GM12878 (cell line): Measurements from ENCODE around the gene PPP3CB. TPM values are rescaled to one million over a fixed set of nuclear protein-coding genes. Genes with fewer than 3 reads are reported as not detected.

Source experiments
- ATAC-seq: fragments of 200-7000 bp; cut with Tn5 transposase; 3 replicates; pipeline ENCODE4 v1.9.1; 2020; ENCODE audit warnings: mild to moderate bottlenecking, moderate library complexity
- BruUV-seq: library from RNA; stranded (reverse); fragments of 400-500 nt; replicated peaks from 2 replicates; lab custom pipeline; 2021; lab: Mats Ljungman, UMichigan
- CTCF ChIA-PET: fragments of 300-600 bp; sonication (Branson Sonifier 250); formaldehyde crosslinking; extraction: SDS; loops from one replicate; lab custom pipeline; 2021; ENCODE audit warnings: inconsistent platforms; lab: Yijun Ruan, JAX
- POLR2A ChIA-PET: fragments of 350-600 bp; formaldehyde crosslinking; extraction: SDS; loops from one replicate; lab custom pipeline; 2021; ENCODE audit warnings: inconsistent platforms; lab: Charles Lee
- RAD21 ChIA-PET: fragments of 300-600 bp; sonication (Branson Sonifier 250); formaldehyde crosslinking; loops from one replicate; lab custom pipeline; 2023; ENCODE audit warnings: antibody characterized with exemption; ENCODE audit not compliant: unreplicated experiment; lab: Charles Lee
- SMC1A ChIA-PET: fragments of 300-600 bp; sonication (Branson Sonifier 250); formaldehyde crosslinking; loops from one replicate; lab custom pipeline; 2023; ENCODE audit not compliant: unreplicated experiment, uncharacterized antibody; lab: Charles Lee
- DNase-seq: peaks from one replicate; pipeline ENCODE4 v3.0.0-alpha.2; 2011; ENCODE audit warnings: low read depth, low spot score
- FAIRE-seq: peaks from 3 replicates; lab custom pipeline; 2011; peaks lifted over from hg19 to GRCh38; lab: Jason Lieb, UNC
- H2AFZ ChIP-seq: 2 replicates; pipeline ENCODE4 v1.6.0; 2011; ENCODE audit warnings: low read depth, low read length, control low read depth; ENCODE audit not compliant: control insufficient read depth
- H3K27ac ChIP-seq: 2 replicates; pipeline ENCODE4 v1.5.1; 2011; ENCODE audit warnings: control low read depth; ENCODE audit not compliant: control insufficient read depth, insufficient read depth
- H3K27me3 ChIP-seq, 2 experiments: replicated peaks in 1 of 2; 2 replicates each; pipeline versions ENCODE4 v1.6.0 to v1.6.1; 2011; ENCODE audit warnings: low read length in 1 of 2; ENCODE audit not compliant: control insufficient read depth in 2 of 2, insufficient read depth in 2 of 2
- H3K36me3 ChIP-seq, 2 experiments: 2 replicates each; pipeline ENCODE4 v1.5.1; 2011; ENCODE audit warnings: low read length in 1 of 2; ENCODE audit not compliant: control insufficient read depth in 2 of 2, insufficient read depth in 2 of 2
- H3K4me1 ChIP-seq: 2 replicates; pipeline ENCODE4 v1.6.1; 2011; ENCODE audit warnings: mild to moderate bottlenecking, low read length, moderate library complexity, mixed read lengths; ENCODE audit not compliant: control insufficient read depth, insufficient read depth
- H3K4me2 ChIP-seq: 2 replicates; pipeline ENCODE4 v1.6.0; 2011; ENCODE audit warnings: control low read depth; ENCODE audit not compliant: control insufficient read depth, insufficient read depth
- H3K4me3 ChIP-seq: fragments of 200-600 bp; sonication (generic); 2 replicates; pipeline ENCODE4 v1.5.1; 2016
- H3K79me2 ChIP-seq: 2 replicates; pipeline ENCODE4 v1.6.0; 2011; ENCODE audit warnings: low read length; ENCODE audit not compliant: control insufficient read depth, insufficient read depth
- H3K9ac ChIP-seq: 2 replicates; pipeline ENCODE4 v1.8.0; 2011; ENCODE audit warnings: low read length, control low read depth, mixed read lengths; ENCODE audit not compliant: control insufficient read depth, insufficient read depth
- H3K9me3 ChIP-seq: replicated peaks from 3 replicates; pipeline ENCODE4 v1.5.1; 2011; ENCODE audit warnings: mild to moderate bottlenecking, low read length; ENCODE audit not compliant: control insufficient read depth, insufficient read depth
- H4K20me1 ChIP-seq: 2 replicates; pipeline ENCODE4 v1.6.0; 2011; ENCODE audit not compliant: control insufficient read depth, insufficient read depth
- CHD1 ChIP-seq: IDR thresholded peaks from 2 replicates; pipeline ENCODE4 v1.6.1; 2012; ENCODE audit warnings: low read depth, low read length, improper control_type of control experiment
- CHD4 ChIP-seq: fragments of 200-600 bp; sonication (generic); IDR thresholded peaks from 2 replicates; pipeline ENCODE4 v1.6.1; 2016; ENCODE audit warnings: mild to moderate bottlenecking
- MTA2 ChIP-seq: fragments of 450-650 bp; IDR thresholded peaks from 2 replicates; pipeline ENCODE4 v1.6.1; 2016; ENCODE audit warnings: low read depth, mild to moderate bottlenecking, moderate library complexity
- RCOR1 ChIP-seq: conservative IDR thresholded peaks from 2 replicates; pipeline ENCODE4 v1.6.1; 2012; ENCODE audit warnings: low read depth, low read length, improper control_type of control experiment
- SMAD5 ChIP-seq: IDR thresholded peaks from 2 replicates; pipeline ENCODE4 v1.6.1; 2016; ENCODE audit warnings: antibody characterized with exemption, low read depth
- SUZ12 ChIP-seq: fragments of 200-600 bp; sonication (generic); IDR thresholded peaks from one replicate; pipeline ENCODE4 v1.6.1; 2018; ENCODE audit warnings: antibody characterized with exemption, mild to moderate bottlenecking; ENCODE audit not compliant: unreplicated experiment
- TAF1 ChIP-seq: IDR thresholded peaks from 2 replicates; pipeline ENCODE4 v1.6.1; 2011; ENCODE audit warnings: mild to moderate bottlenecking, low read depth, low read length, borderline replicate concordance
- WGBS: methylation state at CpG from one replicate; pipeline ENCODE4 v1.1.6; 2016; ENCODE audit warnings: low lambda C conversion rate; ENCODE audit not compliant: insufficient replicate concordance, insufficient coverage; ENCODE audit errors: missing lambda C conversion rate; 5-methylcytosine and 5-hydroxymethylcytosine counted together
- in situ Hi-C: fragments of 300-500 bp; cut with MboI; formaldehyde crosslinking; loops from 9 replicates; pipeline ENCODE4 v1.14.3; 2018; ENCODE audit warnings: mixed read lengths
- intact Hi-C: fragments of 100-400 bp; cut with micrococcal nuclease; formaldehyde crosslinking; loops from one replicate; pipeline ENCODE4 v1.14.2; 2022; ENCODE audit not compliant: unreplicated experiment
- polyA plus RNA-seq, 11 experiments: library from polyadenylated mRNA; depleted of rRNA in 4 of 11; unstranded in 6 of 11; stranded (reverse) in 5 of 11; fragments of >200 nt; fragmentation: Nextera tagmentation in 4 of 11; fragmentation: Illumina TruSeq in 1 of 11; extraction: Ambion mirVana in 4 of 11; extraction: Trizol in 1 of 11; gene quantifications; 1 replicate in 1 of 11; 2 replicates in 10 of 11; pipeline versions ENCODE4 v1.2.1 to v1.2.3, GENCODE V29; 2011 to 2016; ENCODE audit warnings: inconsistent platforms in 2 of 11, missing spikeins in 2 of 11, low read depth in 1 of 11
- total RNA-seq, 4 experiments: library from RNA; depleted of rRNA in 3 of 4; stranded (reverse); fragments of >200 nt in 3 of 4; fragmentation: Illumina TruSeq in 1 of 4; extraction: Trizol in 1 of 4; gene quantifications; 2 replicates each; pipeline versions ENCODE4 v1.2.1 to v1.2.3, GENCODE V29; 2013 to 2021
- TF ChIP-seq, protein P1 (sequence below): fragments of 450-650 bp; IDR thresholded peaks from 2 replicates; pipeline ENCODE4 v1.6.1; 2017; ENCODE audit warnings: antibody characterized with exemption, mild to moderate bottlenecking, moderate library complexity

Gene PPP3CB
- total and polyA plus RNA-seq, 10 of the 15 experiments (the other 5 are each of a cell fraction or from before 2014, with no cell fraction given) = 11.4 to 46.4 (median 19.3) TPM

GRCh38 chr10:73503037-73503436, 7.2 kb upstream of the PPP3CB start:
- no peak for FAIRE-seq
- ATAC-seq = no peak
- BruUV-seq = no TSS peak
- no peak overlapping the region for H3K4me3 ChIP-seq
- DNase-seq = no peak
- no peaks in the 10 kb centered on the region for H3K9me3 ChIP-seq
- no peak overlapping the region for H3K4me2 ChIP-seq
- in situ Hi-C loops = no loop called here
- SMC1A ChIA-PET = no interaction called here
- no peak overlapping the region for H3K27ac ChIP-seq
- RAD21 ChIA-PET = no interaction called here
- H3K27me3 ChIP-seq = no peaks in the 10 kb centered on the region
- no peaks in the 10 kb centered on the region for H3K79me2 ChIP-seq
- H3K36me3 ChIP-seq = no peaks in the 10 kb centered on the region; a peak in 2 of 4 replicates
- no peak overlapping the region for H2AFZ ChIP-seq
- 100% methylated on average over 1 of the region's 1 CpG for WGBS
- TF ChIP-seq CHD4 = no peak
- TF ChIP-seq SUZ12 = no peak
- TF ChIP-seq, protein P1, sequence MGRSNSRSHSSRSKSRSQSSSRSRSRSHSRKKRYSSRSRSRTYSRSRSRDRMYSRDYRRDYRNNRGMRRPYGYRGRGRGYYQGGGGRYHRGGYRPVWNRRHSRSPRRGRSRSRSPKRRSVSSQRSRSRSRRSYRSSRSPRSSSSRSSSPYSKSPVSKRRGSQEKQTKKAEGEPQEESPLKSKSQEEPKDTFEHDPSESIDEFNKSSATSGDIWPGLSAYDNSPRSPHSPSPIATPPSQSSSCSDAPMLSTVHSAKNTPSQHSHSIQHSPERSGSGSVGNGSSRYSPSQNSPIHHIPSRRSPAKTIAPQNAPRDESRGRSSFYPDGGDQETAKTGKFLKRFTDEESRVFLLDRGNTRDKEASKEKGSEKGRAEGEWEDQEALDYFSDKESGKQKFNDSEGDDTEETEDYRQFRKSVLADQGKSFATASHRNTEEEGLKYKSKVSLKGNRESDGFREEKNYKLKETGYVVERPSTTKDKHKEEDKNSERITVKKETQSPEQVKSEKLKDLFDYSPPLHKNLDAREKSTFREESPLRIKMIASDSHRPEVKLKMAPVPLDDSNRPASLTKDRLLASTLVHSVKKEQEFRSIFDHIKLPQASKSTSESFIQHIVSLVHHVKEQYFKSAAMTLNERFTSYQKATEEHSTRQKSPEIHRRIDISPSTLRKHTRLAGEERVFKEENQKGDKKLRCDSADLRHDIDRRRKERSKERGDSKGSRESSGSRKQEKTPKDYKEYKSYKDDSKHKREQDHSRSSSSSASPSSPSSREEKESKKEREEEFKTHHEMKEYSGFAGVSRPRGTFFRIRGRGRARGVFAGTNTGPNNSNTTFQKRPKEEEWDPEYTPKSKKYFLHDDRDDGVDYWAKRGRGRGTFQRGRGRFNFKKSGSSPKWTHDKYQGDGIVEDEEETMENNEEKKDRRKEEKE = no peak
- TF ChIP-seq CHD1 = no peak
- TF ChIP-seq SMAD5 = no peak
- TF ChIP-seq MTA2 = no peak
- TF ChIP-seq RCOR1 = no peak
- no peak for TF ChIP-seq TAF1
- peaks cover 13% of the 10 kb centered on the region for H3K4me1 ChIP-seq
- POLR2A ChIA-PET = no interaction called here
- no peak overlapping the region for H3K9ac ChIP-seq
- H4K20me1 ChIP-seq = no peaks in the 10 kb centered on the region
- intact Hi-C loops = no loop called here
- CTCF ChIA-PET = interaction anchor here (0.8 kb wide), 1 partner anchor 26 kb away, joined by 4 read pairs; no protein-coding TSS in a partner anchor
